22Rv1 (cell line): ENCODE results near the gene PDCL3.

Source experiments
- H3K27ac ChIP-seq: fragments of 450-650 bp; 2 replicates; pipeline ENCODE4 v1.5.1; 2017
- CTCF ChIP-seq: fragments of 450-650 bp; IDR thresholded peaks from 2 replicates; pipeline ENCODE4 v1.5.1; 2017; ENCODE audit warnings: mild to moderate bottlenecking
- ZFX ChIP-seq: fragments of 450-650 bp; IDR thresholded peaks from 2 replicates; pipeline ENCODE4 v1.6.1; 2017; ENCODE audit warnings: antibody characterized with exemption, borderline replicate concordance

PDCL3 gene

DNA sequence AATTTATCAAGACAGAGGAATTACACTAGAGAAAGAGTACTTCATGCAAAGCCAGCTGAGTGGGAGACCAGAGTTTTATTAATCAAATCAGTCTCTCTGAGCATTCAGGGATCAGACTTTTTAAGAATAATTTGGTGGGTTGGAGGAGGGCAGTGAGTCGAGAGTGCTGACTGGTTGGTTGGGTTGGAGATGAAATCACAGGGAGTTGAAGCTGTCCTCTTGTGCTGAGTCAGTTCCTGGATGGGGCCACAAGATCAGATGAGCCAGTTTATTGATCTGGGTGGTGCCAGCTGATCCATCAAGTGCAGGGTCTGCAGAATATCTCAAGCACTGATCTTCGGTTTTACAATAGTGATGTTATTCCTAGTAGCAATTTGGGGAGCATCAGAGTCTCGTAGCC is 21.4 kb upstream of the PDCL3 start:
- TF ChIP-seq CTCF, result no peak
- no peak for TF ChIP-seq ZFX

DNA sequence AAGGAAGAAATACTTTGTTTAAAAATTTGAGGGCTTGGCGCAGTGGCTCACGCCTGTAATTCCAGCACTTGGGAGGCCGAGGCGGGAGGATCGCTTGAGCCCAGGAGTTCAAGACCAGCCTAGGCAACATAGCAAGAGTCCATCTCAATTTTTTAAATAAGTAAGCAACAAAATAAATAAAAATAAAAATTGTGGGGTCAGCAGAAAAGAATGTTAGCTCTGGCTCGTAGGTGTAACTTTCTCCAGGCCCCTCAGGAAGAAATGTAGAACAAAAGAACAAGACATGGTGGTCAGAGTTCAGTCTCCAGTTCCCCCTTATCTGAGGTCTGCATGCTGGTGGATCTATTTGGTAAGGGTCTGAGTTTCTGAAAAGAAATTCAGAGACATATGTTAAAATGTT is 20.4 kb upstream of the PDCL3 start:
- H3K27ac ChIP-seq, result no peak overlapping the region
- TF ChIP-seq CTCF (no peak), ZFX (no peak)

More for the DNA sequence above, 21.4 kb upstream of the PDCL3 start:
- no peak overlapping the region for H3K27ac ChIP-seq

DNA sequence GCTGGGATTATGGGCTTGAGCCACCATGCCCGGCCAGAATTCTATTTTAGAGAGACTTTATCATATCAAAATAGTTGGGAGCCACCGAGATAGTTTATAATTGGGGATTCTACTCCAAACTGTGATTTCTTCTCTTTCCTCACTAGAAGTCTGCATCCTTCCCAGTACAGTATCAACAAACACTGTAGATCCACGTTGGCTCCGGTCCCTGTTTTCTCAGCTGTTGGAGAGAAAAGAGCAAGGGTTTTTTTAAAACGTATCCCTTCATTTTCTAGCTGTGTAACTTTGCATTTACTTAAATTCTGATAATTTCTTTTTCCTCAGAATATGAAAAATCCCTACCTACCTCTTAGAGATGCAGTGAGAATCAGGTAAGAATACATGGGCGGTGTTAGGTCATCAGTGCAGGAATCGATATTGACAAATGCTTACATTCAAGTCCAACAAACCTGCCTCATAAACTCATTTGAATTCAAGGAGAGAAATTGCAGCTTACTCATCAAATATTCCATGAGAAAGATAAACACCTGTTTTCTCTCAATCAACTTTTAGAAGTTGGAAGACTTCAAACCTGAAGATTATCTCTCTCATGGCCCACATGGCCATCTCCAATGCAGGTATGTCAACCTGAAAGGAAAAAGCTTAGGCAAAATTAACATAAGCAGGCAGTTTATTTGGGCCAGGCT is 17.7 kb upstream of the PDCL3 start:
- H3K27ac ChIP-seq, result no peak overlapping the region
- no peak for TF ChIP-seq CTCF
- no peak for TF ChIP-seq ZFX

DNA sequence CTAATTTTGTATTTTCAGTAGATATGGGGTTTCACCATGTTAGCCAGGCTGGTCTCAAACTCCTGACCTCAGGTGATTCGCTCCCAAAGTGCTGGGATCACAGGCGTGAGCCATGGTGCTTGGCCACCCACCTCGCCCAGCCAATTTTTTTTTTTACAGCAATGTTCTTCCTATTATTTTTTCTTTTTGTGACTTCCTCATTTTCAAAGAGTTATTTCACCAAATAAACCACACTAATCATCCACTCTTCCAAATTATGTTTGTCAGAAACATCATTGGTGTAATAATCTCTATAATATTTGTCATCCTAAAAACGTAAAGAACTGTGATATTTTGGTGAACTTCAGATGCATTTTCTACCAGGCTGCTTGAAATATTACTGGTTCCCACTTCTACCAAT is 16.3 kb upstream of the PDCL3 start:
- TF ChIP-seq CTCF (no peak), ZFX (no peak)
- no peak overlapping the region for H3K27ac ChIP-seq

GRCh38 chr2:100548771-100549170 is 14.0 kb upstream of the PDCL3 start:
- no peak for TF ChIP-seq ZFX
- no peak overlapping the region for H3K27ac ChIP-seq

- TF ChIP-seq ZFX, result no peak
- no peak for TF ChIP-seq CTCF
- H3K27ac ChIP-seq, result no peak overlapping the region
These were observed 11.5 kb upstream of the PDCL3 start for GRCh38 chr2:100551303-100551702.

DNA sequence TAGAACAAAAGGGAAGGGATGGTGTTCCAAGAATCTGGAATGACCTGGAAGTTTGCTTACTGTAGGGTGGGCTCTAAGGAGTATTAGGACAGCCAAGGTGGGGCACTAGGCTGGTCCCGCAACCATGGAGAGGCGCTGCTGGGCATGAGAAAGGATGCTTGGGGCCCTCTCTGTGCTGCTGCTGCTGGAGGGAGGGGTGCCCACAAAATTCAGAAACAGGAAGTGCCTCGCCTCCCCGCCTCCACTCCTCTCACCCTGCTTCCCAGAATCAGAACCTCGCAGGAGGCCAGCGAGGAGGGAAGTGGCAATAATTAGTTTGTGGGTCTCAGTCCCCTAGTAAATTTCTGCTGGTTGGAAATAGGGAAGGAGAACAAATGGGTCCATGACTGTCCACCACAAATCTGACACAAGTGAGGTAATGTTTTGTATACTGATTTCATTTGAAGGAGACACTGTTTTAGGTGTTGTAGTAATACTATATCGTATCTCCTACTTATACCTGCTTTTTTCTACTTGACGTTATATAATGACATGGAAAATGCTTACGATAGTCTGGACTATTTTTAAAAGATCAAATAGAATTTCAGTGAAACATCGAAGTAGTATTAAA is 7.9 kb upstream of the PDCL3 start:
- TF ChIP-seq CTCF (no peak), ZFX (no peak)
- no peak overlapping the region for H3K27ac ChIP-seq

GRCh38 chr2:100556746-100557145 is 6.0 kb upstream of the PDCL3 start:
- TF ChIP-seq CTCF, result no peak
- no peak for TF ChIP-seq ZFX
- no peak overlapping the region for H3K27ac ChIP-seq
